K562 (cell line): ENCODE results near the gene ANKRD34A. TPM values are rescaled to one million over a fixed set of nuclear protein-coding genes. Genes with fewer than 3 reads are reported as not detected.

Source experiments
- BCLAF1 ChIP-seq, 2 experiments: fragments of 450-650 bp in 1 of 2; IDR thresholded peaks; 2 replicates each; pipeline ENCODE4 v1.6.1; 2011 to 2017; ENCODE audit warnings: low read depth in 2 of 2, antibody characterized with exemption in 1 of 2, borderline replicate concordance in 1 of 2, low read length in 1 of 2, mild to moderate bottlenecking in 1 of 2, mixed read lengths in 1 of 2; ENCODE audit not compliant: control insufficient read depth in 1 of 2
- NR2F6 ChIP-seq: fragments of 450-650 bp; formaldehyde crosslinking; IDR thresholded peaks from 2 replicates; pipeline ENCODE4 v1.4.0; 2020; ENCODE audit warnings: mild to moderate bottlenecking
- NRF1 ChIP-seq, 2 experiments: fragments of 450-650 bp; IDR thresholded peaks in 1 of 2; conservative IDR thresholded peaks in 1 of 2; 2 replicates each; pipeline ENCODE4 v1.6.1; 2014; ENCODE audit warnings: mild to moderate bottlenecking in 2 of 2
- PCBP1 ChIP-seq: fragments of 200-400 bp; formaldehyde crosslinking; IDR thresholded peaks from 2 replicates; pipeline ENCODE4 v1.6.1; 2018; ENCODE audit warnings: mild to moderate bottlenecking, low read depth, low read length; ENCODE audit not compliant: poor library complexity, severe bottlenecking
- REST ChIP-seq, 2 experiments: fragments of 450-650 bp; formaldehyde crosslinking in 1 of 2; IDR thresholded peaks; 2 replicates each; pipeline versions ENCODE4 v1.4.0 to v1.6.1; 2014 to 2020; ENCODE audit warnings: mild to moderate bottlenecking in 2 of 2, borderline replicate concordance in 1 of 2, low read depth in 1 of 2
- SFPQ ChIP-seq: fragments of 200-400 bp; formaldehyde crosslinking; IDR thresholded peaks from 2 replicates; pipeline ENCODE4 v1.6.1; 2017; ENCODE audit warnings: mild to moderate bottlenecking, low read depth, low read length, moderate library complexity
- TRIM24 ChIP-seq, 2 experiments: fragments of 450-650 bp; IDR thresholded peaks; 2 replicates each; pipeline ENCODE4 v1.6.1; 2016
- YBX1 ChIP-seq: fragments of 450-650 bp; IDR thresholded peaks from 2 replicates; pipeline ENCODE4 v1.7.1; 2016; ENCODE audit warnings: mild to moderate bottlenecking
- ZBTB9 ChIP-seq: fragments of 450-650 bp; formaldehyde crosslinking; IDR thresholded peaks from 2 replicates; pipeline ENCODE4 v1.4.0; 2020; ENCODE audit warnings: mild to moderate bottlenecking, moderate library complexity
- polyA plus RNA-seq, 8 experiments: library from polyadenylated mRNA; depleted of rRNA in 4 of 8; stranded (reverse) in 5 of 8; unstranded in 3 of 8; fragments of >200 nt; fragmentation: Nextera tagmentation in 2 of 8; fragmentation: Illumina TruSeq in 1 of 8; extraction: Ambion mirVana in 2 of 8; extraction: Trizol in 1 of 8; gene quantifications; 2 replicates each; pipeline versions ENCODE4 v1.2.1 to v1.2.3, GENCODE V29; 2011 to 2014; ENCODE audit warnings: inconsistent platforms in 1 of 8, missing spikeins in 1 of 8
- total RNA-seq, 7 experiments: library from RNA; depleted of rRNA in 6 of 7; stranded (reverse); fragments of >200 nt in 6 of 7; fragmentation: Illumina TruSeq in 2 of 7; extraction: Trizol in 2 of 7; gene quantifications; 2 replicates each; pipeline versions ENCODE4 v1.2.1 to v1.2.3, GENCODE V29; 2011 to 2021; ENCODE audit warnings: low replicate concordance in 1 of 7

The ANKRD34A gene
- total and polyA plus RNA-seq, 9 of the 15 experiments (the other 6 are each of a cell fraction or from before 2014, with no cell fraction given): 0.06 to 1.6 (median 0.43) TPM

- TF ChIP-seq REST (IDR thresholded peaks at IDR 0.05; ENCODE audit: borderline replicate concordance): peak; percentile 14; the same call in 1 of the 2 replicates
- TF ChIP-seq REST (CRISPR knock-in tag; IDR thresholded peaks at IDR 0.05; ENCODE audit: low read depth): no peak
- no peak for TF ChIP-seq YBX1
- peak; percentile 11 to 44; a peak in 2 of 4 replicates for TF ChIP-seq NRF1 (conservative IDR thresholded peaks at IDR 0.05 in 1 of 2, IDR thresholded peaks at IDR 0.05 in 1 of 2)
- no peak for TF ChIP-seq PCBP1
- TF ChIP-seq NR2F6: no peak
- peak in 1 of 2 experiments; percentile 92; a peak in 1 of 4 replicates for TF ChIP-seq BCLAF1 (IDR thresholded peaks at IDR 0.05; ENCODE audit: borderline replicate concordance in 1 of 2, control insufficient read depth in 1 of 2, low read depth in 2 of 2, low read length in 1 of 2)
- TF ChIP-seq SFPQ: no peak
- 0 out of 2 replicates have a peak, but pooled peaks have one; percentile 69 for TF ChIP-seq ZBTB9 (CRISPR knock-in tag)
- peak; percentile 42 to 79; a peak in 3 of 4 replicates for TF ChIP-seq TRIM24 (IDR thresholded peaks at IDR 0.05)
These were observed 14.7 kb upstream of the ANKRD34A start (continued) for GRCh38 chr1:145978854-145979745.
